BJ (cell line): ENCODE measurements around the gene JMJD1C. TPM values are rescaled to one million over a fixed set of nuclear protein-coding genes. Genes with fewer than 3 reads are reported as not detected.
"Not testable (repeated sequence)": the region's sequence is repeated elsewhere in the genome, so short reads cannot be mapped to it uniquely, and the experiment has no call there.

Experiments used
- CTCF ChIA-PET: fragments of 350-600 bp; formaldehyde crosslinking; extraction: SDS; loops from one replicate; lab custom pipeline; 2021; ENCODE audit warnings: antibody characterized with exemption, inconsistent platforms; lab: Yijun Ruan, JAX
- POLR2A ChIA-PET: fragments of 300-600 bp; sonication (Branson Sonifier 250); formaldehyde crosslinking; extraction: SDS; loops from one replicate; lab custom pipeline; 2021; ENCODE audit warnings: antibody characterized with exemption; lab: Charles Lee
- DNase-seq: peaks from one replicate; pipeline ENCODE4 v3.0.0-alpha.2; 2011; ENCODE audit warnings: low read depth
- H3K27me3 ChIP-seq: 2 replicates; pipeline ENCODE4 v1.6.0; 2011; ENCODE audit warnings: low read length; ENCODE audit not compliant: control insufficient read depth, insufficient read depth
- H3K36me3 ChIP-seq: 2 replicates; pipeline ENCODE4 v1.5.1; 2011; ENCODE audit warnings: low read length; ENCODE audit not compliant: control insufficient read depth, insufficient read depth
- H3K4me3 ChIP-seq: 2 replicates; pipeline ENCODE4 v1.5.1; 2011; ENCODE audit warnings: low read depth, mild to moderate bottlenecking, control low read depth, low read length
- CTCF ChIP-seq: IDR thresholded peaks from 2 replicates; pipeline ENCODE4 v1.5.1; 2011; ENCODE audit warnings: low read depth, mild to moderate bottlenecking, control low read depth, inconsistent platforms, low read length, moderate library complexity; ENCODE audit not compliant: insufficient read depth
- polyA plus RNA-seq: library from polyadenylated mRNA; depleted of rRNA; stranded (reverse); fragments of >200 nt; gene quantifications from 2 replicates; pipeline ENCODE4 v1.2.3, GENCODE V29; 2011

Gene JMJD1C
- polyA plus RNA-seq, 1 experiment = 14.2 TPM

DNA sequence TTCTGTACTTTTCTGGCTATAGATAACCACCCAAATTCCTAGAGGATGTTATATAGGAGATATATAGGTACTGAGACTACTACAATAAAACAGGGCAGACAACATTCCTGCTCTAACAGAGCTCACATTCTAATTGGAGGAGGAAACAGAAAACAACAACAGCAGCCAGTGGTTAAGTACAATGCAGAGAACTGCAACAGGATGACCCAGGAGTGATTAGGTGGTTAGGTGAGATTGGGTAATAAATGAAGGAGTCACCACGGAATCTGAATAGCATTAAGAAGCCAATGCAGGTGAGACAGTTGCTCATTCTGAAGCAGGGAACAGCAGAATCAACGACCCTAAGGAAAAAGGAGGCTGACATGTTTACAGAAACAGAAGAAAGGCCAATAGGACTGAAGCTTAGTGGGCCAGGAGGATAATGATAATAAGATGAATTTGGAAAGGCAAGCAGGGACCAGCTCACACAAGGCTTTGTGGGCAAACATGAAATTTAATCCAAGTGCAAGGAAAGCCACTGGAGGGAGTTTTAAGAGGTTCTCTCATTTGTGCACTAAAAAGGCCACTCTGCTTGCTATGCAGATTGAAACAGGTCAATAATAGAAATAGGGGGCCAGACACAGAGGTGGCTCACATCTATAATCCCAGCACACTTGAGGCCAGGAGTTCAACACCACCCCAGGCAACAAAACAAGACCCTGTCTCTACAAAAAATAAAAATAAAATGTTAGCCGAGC, 38.5 kb upstream of the JMJD1C start:
- no peaks in the 10 kb centered on the region for H3K36me3 ChIP-seq
- no peaks in the 10 kb centered on the region for H3K27me3 ChIP-seq
- H3K4me3 ChIP-seq = no peak overlapping the region
- no peak for DNase-seq
- POLR2A ChIA-PET = no interaction called here
- TF ChIP-seq CTCF = no peak
- CTCF ChIA-PET = interaction anchor here (0.7 to 1.4 kb wide), 5 partner anchors 8 to 125 kb away, joined by 3 to 5 read pairs (median 3); no protein-coding TSS in a partner anchor

GRCh38 chr10:63503395-63503794, 37.6 kb upstream of the JMJD1C start:
- ChIA-PET CTCF (interaction anchor here (1.4 kb wide), 1 partner anchor 12 kb away, joined by 5 read pairs; no protein-coding TSS in a partner anchor), POLR2A (interaction anchor here (0.5 kb wide), 1 partner anchor 19 kb away, joined by 5 read pairs; no protein-coding TSS in a partner anchor)
- Histone ChIP-seq H3K4me3 (no peak overlapping the region), H3K36me3 (no peaks in the 10 kb centered on the region), H3K27me3 (no peaks in the 10 kb centered on the region)
- no peak for TF ChIP-seq CTCF
- no peak for DNase-seq

- CTCF ChIA-PET = interaction anchor here (1.4 kb wide), 1 partner anchor 12 kb away, joined by 5 read pairs; no protein-coding TSS in a partner anchor
- POLR2A ChIA-PET = interaction anchor here (0.5 kb wide), 1 partner anchor 20 kb away, joined by 5 read pairs; no protein-coding TSS in a partner anchor
- TF ChIP-seq CTCF = no peak
Measured at GRCh38 chr10:63502832-63503231, 37.1 kb upstream of the JMJD1C start.

DNA sequence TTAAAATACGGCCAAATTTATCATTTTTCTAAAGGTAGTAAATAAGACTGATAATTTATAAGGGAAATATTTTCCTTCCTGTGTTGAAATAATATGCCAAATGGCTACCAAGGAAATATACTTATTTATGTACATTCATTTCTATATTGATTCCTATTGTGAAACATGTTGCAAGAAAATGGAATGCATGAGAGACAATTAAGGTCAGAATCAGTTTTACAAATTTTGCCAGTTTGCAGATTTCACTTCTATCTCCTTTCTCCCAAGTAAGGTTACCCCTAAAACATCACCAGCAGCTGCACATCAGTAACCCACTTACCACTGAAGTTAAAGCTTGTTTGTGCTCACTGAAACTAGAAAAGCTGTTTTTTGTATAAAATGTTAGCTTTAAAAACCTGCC, 36.2 kb upstream of the JMJD1C start:
- TF ChIP-seq CTCF = no peak
- Histone ChIP-seq H3K36me3 (no peaks in the 10 kb centered on the region), H3K4me3 (no peak overlapping the region), H3K27me3 (no peaks in the 10 kb centered on the region)
- DNase-seq = no peak
- ChIA-PET CTCF (interaction anchor here (0.6 kb wide), 1 partner anchor 134 kb away, joined by 3 read pairs; no protein-coding TSS in a partner anchor), POLR2A (no interaction called here)

More at GRCh38 chr10:63502832-63503231, 37.1 kb upstream of the JMJD1C start:
- DNase-seq = no peak
- Histone ChIP-seq H3K36me3 (no peaks in the 10 kb centered on the region), H3K27me3 (no peaks in the 10 kb centered on the region), H3K4me3 (no peak overlapping the region)

GRCh38 chr10:63500551-63500950, 34.8 kb upstream of the JMJD1C start:
- CTCF ChIA-PET = interaction anchor here (1.4 kb wide), 1 partner anchor 117 kb away, joined by 3 read pairs; no protein-coding TSS in a partner anchor
- H3K4me3 ChIP-seq, POLR2A ChIA-PET, DNase-seq, H3K36me3 ChIP-seq, H3K27me3 ChIP-seq: not testable (repeated sequence)
